Gastroesophageal sphincter (tissue), 4 donors: ENCODE measurements around the gene EPHB1. TPM values are rescaled to one million over a fixed set of nuclear protein-coding genes. Genes with fewer than 3 reads are reported as not detected.

Experiments used
- ATAC-seq: fragments of 150-250 bp; one replicate; pipeline ENCODE4 v1.9.1; 2016; ENCODE audit warnings: mild to moderate bottlenecking, moderate library complexity
- H3K27ac ChIP-seq, 4 donors: fragments of 200-600 bp; sonication (generic) in 3 of 4; 1 replicate in 3 of 4; 2 replicates in 1 of 4; pipeline ENCODE4 v1.5.1; 2016 to 2019
- H3K27me3 ChIP-seq: fragments of 200-600 bp; sonication (generic); one replicate; pipeline ENCODE4 v1.5.1; 2019
- H3K36me3 ChIP-seq, 2 donors: fragments of 200-600 bp; sonication (generic); one replicate each; pipeline ENCODE4 v1.5.1; 2019; ENCODE audit warnings: control low read depth in 1 of 2
- H3K4me1 ChIP-seq, 3 donors: fragments of 200-600 bp; sonication (generic); 1 replicate in 2 of 3; 2 replicates in 1 of 3; pipeline ENCODE4 v1.5.1; 2016 to 2019; ENCODE audit warnings: control low read depth in 2 of 3
- H3K4me3 ChIP-seq, 2 donors: fragments of 200-600 bp; sonication (generic); one replicate each; pipeline ENCODE4 v1.5.1; 2019; ENCODE audit warnings: mild to moderate bottlenecking in 1 of 2, moderate library complexity in 1 of 2
- H3K9me3 ChIP-seq, 3 donors: fragments of 200-600 bp; sonication (generic); one replicate each; pipeline ENCODE4 v1.5.1; 2017 to 2019; ENCODE audit warnings: control low read depth in 2 of 3
- CTCF ChIP-seq, 4 experiments: fragments of 200-600 bp in 2 of 4; fragments of 450-650 bp in 2 of 4; sonication (generic) in 1 of 4; IDR thresholded peaks; one replicate each; pipeline ENCODE4 v1.5.1; 2017 to 2019; ENCODE audit warnings: antibody characterized with exemption in 4 of 4, mild to moderate bottlenecking in 2 of 4, moderate library complexity in 2 of 4
- EP300 ChIP-seq: sonication (generic); formaldehyde crosslinking; IDR thresholded peaks from one replicate; pipeline ENCODE4 v1.6.1; 2017; ENCODE audit warnings: antibody characterized with exemption, mild to moderate bottlenecking
- POLR2A ChIP-seq, 2 donors: fragments of 450-650 bp; IDR thresholded peaks; one replicate each; pipeline ENCODE4 v1.6.1; 2017; ENCODE audit warnings: antibody characterized with exemption in 2 of 2, mild to moderate bottlenecking in 2 of 2, moderate library complexity in 1 of 2
- POLR2AphosphoS5 ChIP-seq: sonication (generic); formaldehyde crosslinking; IDR thresholded peaks from one replicate; pipeline ENCODE4 v1.6.1; 2017; ENCODE audit warnings: antibody characterized with exemption
- WGBS, 2 donors: methylation state at CpG; one replicate each; pipeline ENCODE4 v1.1.5; 2018; ENCODE audit warnings: low coverage in 1 of 2; 5-methylcytosine and 5-hydroxymethylcytosine counted together
- total RNA-seq, 4 donors: library from RNA; depleted of rRNA; stranded (reverse); fragments of >200 nt; gene quantifications; one replicate each; pipeline ENCODE4 v1.1.0, GENCODE V29; 2016

EPHB1 gene
- total RNA-seq, 4 donors from 2014 or later, result 0.81 to 5.7 (median 2.5) TPM; not detected in 1

GRCh38 chr3:135081856-135082434, 286.9 kb downstream of the EPHB1 start:
- Histone ChIP-seq H3K36me3 (no peaks in the 10 kb centered on the region), H3K27me3 (no peaks in the 10 kb centered on the region), H3K4me3 (no peak overlapping the region), H3K9me3 (no peaks in the 10 kb centered on the region), H3K27ac (no peak overlapping the region), H3K4me1 (no peaks in the 10 kb centered on the region)
- WGBS, 2 donors, result 76 to 87% methylated on average over 3 to 5 of the region's 5 CpGs
- ATAC-seq, result no peak
- TF ChIP-seq POLR2A (IDR thresholded peaks at IDR 0.05) (no peak), CTCF (IDR thresholded peaks at IDR 0.05) (no peak), POLR2AphosphoS5 (no peak), EP300 (no peak)

- no peaks in the 10 kb centered on the region for H3K4me1 ChIP-seq
- H3K36me3 ChIP-seq, result no peaks in the 10 kb centered on the region
- TF ChIP-seq CTCF (IDR thresholded peaks at IDR 0.05) (no peak), POLR2A (IDR thresholded peaks at IDR 0.05) (no peak), POLR2AphosphoS5 (no peak), EP300 (no peak)
- no peak overlapping the region for H3K4me3 ChIP-seq
- ATAC-seq, result no peak
- H3K27ac ChIP-seq, result no peak overlapping the region
- 75 to 80% methylated on average over 3 to 7 of the region's 7 CpGs for WGBS, 2 donors
- H3K9me3 ChIP-seq, result no peaks in the 10 kb centered on the region
- H3K27me3 ChIP-seq, result no peaks in the 10 kb centered on the region
These were observed 287.6 kb downstream of the EPHB1 start for GRCh38 chr3:135082706-135083105.

- TF ChIP-seq EP300, result no peak
- no peak for TF ChIP-seq POLR2AphosphoS5
- no peak for TF ChIP-seq CTCF (IDR thresholded peaks at IDR 0.05)
- TF ChIP-seq POLR2A (IDR thresholded peaks at IDR 0.05), result no peak
- H3K27ac ChIP-seq, result no peak overlapping the region
- no peaks in the 10 kb centered on the region for H3K27me3 ChIP-seq
- no peaks in the 10 kb centered on the region for H3K36me3 ChIP-seq
- WGBS, 2 donors, result 82 to 83% methylated on average over 1 of the region's 1 CpG
- H3K4me1 ChIP-seq, result no peaks in the 10 kb centered on the region
- no peak overlapping the region for H3K4me3 ChIP-seq
- H3K9me3 ChIP-seq, result no peaks in the 10 kb centered on the region
- no peak for ATAC-seq
These were observed 288.1 kb downstream of the EPHB1 start for GRCh38 chr3:135083179-135083578.

- TF ChIP-seq CTCF (IDR thresholded peaks at IDR 0.05), result no peak
- no peak for TF ChIP-seq POLR2A (IDR thresholded peaks at IDR 0.05)
- TF ChIP-seq POLR2AphosphoS5, result no peak
- TF ChIP-seq EP300, result no peak
- 71 to 86% methylated on average over 1 of the region's 1 CpG for WGBS, 2 donors
- no peak overlapping the region for H3K27ac ChIP-seq
- H3K4me1 ChIP-seq, result no peaks in the 10 kb centered on the region
- ATAC-seq, result no peak
- no peaks in the 10 kb centered on the region for H3K9me3 ChIP-seq
- no peak overlapping the region for H3K4me3 ChIP-seq
- H3K36me3 ChIP-seq, result no peaks in the 10 kb centered on the region
- no peaks in the 10 kb centered on the region for H3K27me3 ChIP-seq
These were observed 288.7 kb downstream of the EPHB1 start for GRCh38 chr3:135083756-135084155.

- ATAC-seq, result no peak
- H3K9me3 ChIP-seq, result no peaks in the 10 kb centered on the region
- no peak overlapping the region for H3K4me3 ChIP-seq
- no peaks in the 10 kb centered on the region for H3K36me3 ChIP-seq
- H3K27me3 ChIP-seq, result no peaks in the 10 kb centered on the region
- no peak overlapping the region for H3K27ac ChIP-seq
- 33 to 64% methylated on average over 3 to 6 of the region's 7 CpGs for WGBS, 2 donors
- no peaks in the 10 kb centered on the region for H3K4me1 ChIP-seq
- TF ChIP-seq POLR2A (IDR thresholded peaks at IDR 0.05) (no peak), CTCF (IDR thresholded peaks at IDR 0.05) (no peak), POLR2AphosphoS5 (no peak), EP300 (no peak)
These were observed 289.3 kb downstream of the EPHB1 start for GRCh38 chr3:135084405-135084804.
